Kidney glomerular epithelial cell (primary cell): ENCODE results near the gene GPNMB.
"Not testable (repeated sequence)": the region's sequence is repeated elsewhere in the genome, so short reads cannot be mapped to it uniquely, and the experiment has no call there.

ENCODE experiments used
- DNase-seq: peaks from one replicate; lab custom pipeline; 2025; lab: John Stamatoyannopoulos, UW

The GPNMB gene

GRCh38 chr7:23246555-23246954, at the start of gene GPNMB:
Gene GPNMB (plus strand): TSS chr7:23246775. CDS start chr7:23246858, 83 bp downstream.
- DNase-seq = no peak

GRCh38 chr7:23197745-23198144, 48.8 kb upstream of the GPNMB start:
- not testable (repeated sequence) for DNase-seq

GRCh38 chr7:23200331-23200730, 46.2 kb upstream of the GPNMB start:
- no peak for DNase-seq

- no peak for DNase-seq
These were observed 42.3 kb upstream of the GPNMB start for GRCh38 chr7:23204241-23204640.

- no peak for DNase-seq
These were observed 41.0 kb upstream of the GPNMB start for GRCh38 chr7:23205577-23205908.

- DNase-seq = no peak
These were observed 40.4 kb upstream of the GPNMB start for GRCh38 chr7:23205909-23206767.

- no peak for DNase-seq
These were observed 39.6 kb upstream of the GPNMB start for GRCh38 chr7:23207021-23207420.

- no peak for DNase-seq
These were observed 38.7 kb upstream of the GPNMB start for GRCh38 chr7:23207884-23208283.

GRCh38 chr7:23208316-23208715, 38.3 kb upstream of the GPNMB start:
- no peak for DNase-seq

- no peak for DNase-seq
These were observed 36.1 kb upstream of the GPNMB start for GRCh38 chr7:23210506-23210905.

GRCh38 chr7:23211589-23211988, 35.0 kb upstream of the GPNMB start:
- peak; percentile 76 for DNase-seq

GRCh38 chr7:23212395-23212794, 34.2 kb upstream of the GPNMB start:
- no peak for DNase-seq

GRCh38 chr7:23212841-23213240, 33.7 kb upstream of the GPNMB start:
- DNase-seq = no peak

GRCh38 chr7:23213755-23214154, 32.8 kb upstream of the GPNMB start:
- no peak for DNase-seq

GRCh38 chr7:23214423-23214822, 32.2 kb upstream of the GPNMB start:
- DNase-seq = no peak

- no peak for DNase-seq
These were observed 31.6 kb upstream of the GPNMB start for GRCh38 chr7:23214938-23215337.

GRCh38 chr7:23216021-23216420, 30.6 kb upstream of the GPNMB start:
- no peak for DNase-seq

- DNase-seq = no peak
These were observed 28.4 kb upstream of the GPNMB start for GRCh38 chr7:23218196-23218595.

GRCh38 chr7:23220690-23221305, 25.8 kb upstream of the GPNMB start:
- no peak for DNase-seq

GRCh38 chr7:23222439-23223030, 24.0 kb upstream of the GPNMB start:
- no peak for DNase-seq

GRCh38 chr7:23224364-23224763, 22.2 kb upstream of the GPNMB start:
- not testable (repeated sequence) for DNase-seq

GRCh38 chr7:23226844-23227450, 19.6 kb upstream of the GPNMB start:
- no peak for DNase-seq

GRCh38 chr7:23228412-23228811, 18.2 kb upstream of the GPNMB start:
- no peak for DNase-seq
